CD14-positive monocyte (primary cell): ENCODE data around the gene MRPL32. TPM values are rescaled to one million over a fixed set of nuclear protein-coding genes. Genes with fewer than 3 reads are reported as not detected.

Experiments used
- DNase-seq, 3 donors: peaks; one replicate each; pipeline ENCODE4 v3.0.0-alpha.2; 2011 to 2022
- H2AFZ ChIP-seq: 2 replicates; pipeline ENCODE4 v1.6.0; 2012; ENCODE audit warnings: mild to moderate bottlenecking, low read depth, low read length, inconsistent platforms; ENCODE audit not compliant: insufficient read depth, poor library complexity, severe bottlenecking
- H3K27ac ChIP-seq, 2 donors: 1 replicate in 1 of 2; 2 replicates in 1 of 2; pipeline ENCODE4 v1.5.1; 2012 to 2013; ENCODE audit warnings: low read length in 2 of 2, control low read depth in 1 of 2, inconsistent platforms in 1 of 2, low read depth in 1 of 2, mild to moderate bottlenecking in 1 of 2
- H3K27me3 ChIP-seq, 2 donors: one replicate each; pipeline versions ENCODE4 v1.6.0 to v1.6.1; 2011 to 2013; ENCODE audit warnings: low read length in 2 of 2; ENCODE audit not compliant: control insufficient read depth in 2 of 2, insufficient read depth in 2 of 2
- H3K36me3 ChIP-seq, 2 donors: replicated peaks in 1 of 2; 1 replicate in 1 of 2; 2 replicates in 1 of 2; pipeline versions ENCODE4 v1.5.1 to v1.6.1; 2012 to 2013; ENCODE audit warnings: low read length in 2 of 2, control low read depth in 1 of 2, inconsistent platforms in 1 of 2, mild to moderate bottlenecking in 1 of 2; ENCODE audit not compliant: insufficient read depth in 2 of 2, control insufficient read depth in 1 of 2
- H3K4me1 ChIP-seq, 2 donors: 1 replicate in 1 of 2; 2 replicates in 1 of 2; pipeline versions ENCODE4 v1.5.1 to v1.6.1; 2012 to 2013; ENCODE audit warnings: low read length in 2 of 2, control low read depth in 1 of 2, inconsistent platforms in 1 of 2, mild to moderate bottlenecking in 1 of 2, moderate library complexity in 1 of 2; ENCODE audit not compliant: insufficient read depth in 2 of 2, control insufficient read depth in 1 of 2
- H3K4me2 ChIP-seq: replicated peaks from 2 replicates; pipeline ENCODE3; 2012; ENCODE audit warnings: low read length, moderate library complexity, mild to moderate bottlenecking; ENCODE audit not compliant: poor library complexity, severe bottlenecking; ENCODE audit errors: extremely low read depth
- H3K4me3 ChIP-seq, 3 experiments: fragments of 200-600 bp in 1 of 3; sonication (generic) in 1 of 3; replicated peaks in 1 of 3; 1 replicate in 2 of 3; 2 replicates in 1 of 3; pipeline ENCODE4 v1.5.1; 2011 to 2013; ENCODE audit warnings: low read length in 3 of 3, mild to moderate bottlenecking in 3 of 3, control low read depth in 2 of 3, low read depth in 2 of 3, inconsistent platforms in 1 of 3, moderate library complexity in 1 of 3
- H3K79me2 ChIP-seq: 2 replicates; pipeline ENCODE4 v1.6.0; 2012; ENCODE audit warnings: mild to moderate bottlenecking, control low read depth, inconsistent platforms, low read length, moderate library complexity; ENCODE audit not compliant: insufficient read depth
- H3K9ac ChIP-seq: 2 replicates; pipeline ENCODE4 v1.6.0; 2017; ENCODE audit warnings: low read length, mild to moderate bottlenecking; ENCODE audit not compliant: insufficient read depth, poor library complexity, severe bottlenecking
- H3K9me3 ChIP-seq, 2 donors: replicated peaks in 1 of 2; 1 replicate in 1 of 2; 2 replicates in 1 of 2; pipeline versions ENCODE4 v1.5.1 to v1.6.1; 2012 to 2013; ENCODE audit warnings: low read length in 2 of 2, control low read depth in 1 of 2; ENCODE audit not compliant: control insufficient read depth in 1 of 2, insufficient read depth in 1 of 2
- H4K20me1 ChIP-seq: 2 replicates; pipeline ENCODE4 v1.6.0; 2012; ENCODE audit warnings: mild to moderate bottlenecking, low read length, control low read depth, moderate library complexity; ENCODE audit not compliant: insufficient read depth
- H3K27ac Mint-ChIP-seq, 7 donors: one replicate each; pipeline ENCODE4 v1.8.0; 2020; ENCODE audit warnings: mild to moderate bottlenecking in 7 of 7, mixed read lengths in 7 of 7, moderate library complexity in 6 of 7, inconsistent platforms in 2 of 7
- H3K27me3 Mint-ChIP-seq, 3 donors: one replicate each; pipeline ENCODE4 v1.8.0; 2021 to 2022; ENCODE audit warnings: low read depth in 3 of 3, mild to moderate bottlenecking in 3 of 3, mixed read lengths in 3 of 3, moderate library complexity in 3 of 3, inconsistent platforms in 1 of 3
- H3K36me3 Mint-ChIP-seq, 2 donors: one replicate each; pipeline ENCODE4 v1.8.0; 2020; ENCODE audit warnings: mixed read lengths in 2 of 2, inconsistent platforms in 1 of 2, mild to moderate bottlenecking in 1 of 2
- H3K4me1 Mint-ChIP-seq: one replicate; pipeline ENCODE4 v1.8.0; 2020; ENCODE audit warnings: mild to moderate bottlenecking, mixed read lengths
- H3K4me3 Mint-ChIP-seq, 2 donors: one replicate each; pipeline ENCODE4 v1.8.0; 2020; ENCODE audit warnings: mild to moderate bottlenecking in 2 of 2, mixed read lengths in 2 of 2, moderate library complexity in 1 of 2
- H3K9me3 Mint-ChIP-seq, 7 donors: one replicate each; pipeline ENCODE4 v1.8.0; 2020 to 2022; ENCODE audit warnings: mixed read lengths in 7 of 7, mild to moderate bottlenecking in 6 of 7, moderate library complexity in 6 of 7, inconsistent platforms in 2 of 7
- WGBS: methylation state at CpG from one replicate; pipeline ENCODE4 v1.1.5; 2013; ENCODE audit warnings: missing lambda C conversion rate; ENCODE audit not compliant: insufficient coverage; 5-methylcytosine and 5-hydroxymethylcytosine counted together
- intact Hi-C, 2 donors: fragments of 100-400 bp; cut with micrococcal nuclease; formaldehyde crosslinking; loops; one replicate each; pipeline versions ENCODE4 v1.15.0 to v1.15.1; 2023
- polyA plus RNA-seq, 3 donors: library from polyadenylated mRNA; depleted of rRNA in 1 of 3; unstranded in 2 of 3; stranded (reverse) in 1 of 3; fragments of 300-500 nt in 2 of 3; fragments of >200 nt in 1 of 3; fragmentation: Illumina TruSeq in 2 of 3; gene quantifications; 1 replicate in 2 of 3; 2 replicates in 1 of 3; pipeline ENCODE4 v1.2.3, GENCODE V29; 2012 to 2021
- TF ChIP-seq, protein P1 (sequence below): fragments of 200-600 bp; IDR thresholded peaks from one replicate; pipeline ENCODE4 v1.8.0; 2022; ENCODE audit warnings: antibody characterized with exemption, mild to moderate bottlenecking

MRPL32 gene
- polyA plus RNA-seq, 3 donors: 23.4 to 49.6 (median 39.5) TPM

DNA sequence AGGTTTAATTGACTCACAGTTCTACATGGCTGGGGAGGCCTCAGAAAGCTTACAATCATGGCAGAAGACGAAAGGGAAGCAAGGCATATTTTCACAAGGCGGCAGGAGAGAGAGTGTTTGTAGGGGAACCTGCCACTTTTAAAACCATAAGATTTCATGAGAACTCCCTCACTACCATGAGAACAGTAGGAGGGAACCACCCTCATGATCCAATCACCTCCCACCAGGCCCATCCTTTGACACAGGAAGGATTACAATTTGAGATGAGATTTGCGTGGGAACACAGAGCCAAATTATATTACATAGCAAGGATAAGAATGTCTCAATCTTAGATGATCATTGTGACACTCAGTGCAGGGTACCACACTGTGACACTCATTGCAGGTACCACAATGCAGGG is 44.2 kb downstream of the MRPL32 start:
- peaks cover 0 to 10% (median 3%) of the 10 kb centered on the region in 7 donors for H3K9me3 Mint-ChIP-seq
- Histone ChIP-seq H3K9ac (no peak overlapping the region), H3K4me2 (no peak overlapping the region), H3K4me3 (no peak overlapping the region), H3K79me2 (no peaks in the 10 kb centered on the region), H3K27me3 (no peaks in the 10 kb centered on the region), H3K36me3 (no peaks in the 10 kb centered on the region), H2AFZ (no peak overlapping the region), H3K27ac (no peak overlapping the region), H3K4me1 (no peaks in the 10 kb centered on the region), H3K9me3 (no peaks in the 10 kb centered on the region), H4K20me1 (no peaks in the 10 kb centered on the region)
- no peak for DNase-seq
- H3K4me1 Mint-ChIP-seq: no peaks in the 10 kb centered on the region
- TF ChIP-seq, protein P1, sequence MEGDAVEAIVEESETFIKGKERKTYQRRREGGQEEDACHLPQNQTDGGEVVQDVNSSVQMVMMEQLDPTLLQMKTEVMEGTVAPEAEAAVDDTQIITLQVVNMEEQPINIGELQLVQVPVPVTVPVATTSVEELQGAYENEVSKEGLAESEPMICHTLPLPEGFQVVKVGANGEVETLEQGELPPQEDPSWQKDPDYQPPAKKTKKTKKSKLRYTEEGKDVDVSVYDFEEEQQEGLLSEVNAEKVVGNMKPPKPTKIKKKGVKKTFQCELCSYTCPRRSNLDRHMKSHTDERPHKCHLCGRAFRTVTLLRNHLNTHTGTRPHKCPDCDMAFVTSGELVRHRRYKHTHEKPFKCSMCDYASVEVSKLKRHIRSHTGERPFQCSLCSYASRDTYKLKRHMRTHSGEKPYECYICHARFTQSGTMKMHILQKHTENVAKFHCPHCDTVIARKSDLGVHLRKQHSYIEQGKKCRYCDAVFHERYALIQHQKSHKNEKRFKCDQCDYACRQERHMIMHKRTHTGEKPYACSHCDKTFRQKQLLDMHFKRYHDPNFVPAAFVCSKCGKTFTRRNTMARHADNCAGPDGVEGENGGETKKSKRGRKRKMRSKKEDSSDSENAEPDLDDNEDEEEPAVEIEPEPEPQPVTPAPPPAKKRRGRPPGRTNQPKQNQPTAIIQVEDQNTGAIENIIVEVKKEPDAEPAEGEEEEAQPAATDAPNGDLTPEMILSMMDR: no peak
- no peak overlapping the region for H3K4me3 Mint-ChIP-seq
- intact Hi-C loops: no loop called here
- WGBS: 100% methylated on average over 1 of the region's 3 CpGs
- peaks cover 0 to 6% (median 4%) of the 10 kb centered on the region in 3 donors for H3K27me3 Mint-ChIP-seq
- H3K36me3 Mint-ChIP-seq: no peaks in the 10 kb centered on the region
- no peak overlapping the region for H3K27ac Mint-ChIP-seq

- peaks cover 0 to 6% (median 4%) of the 10 kb centered on the region in 3 donors for H3K27me3 Mint-ChIP-seq
- no peak overlapping the region for H3K27ac Mint-ChIP-seq
- H3K27ac ChIP-seq: no peak overlapping the region
- no peaks in the 10 kb centered on the region for H3K79me2 ChIP-seq
- H3K9ac ChIP-seq: no peak overlapping the region
- intact Hi-C loops: no loop called here
- peaks cover 0 to 7% (median 3%) of the 10 kb centered on the region in 7 donors for H3K9me3 Mint-ChIP-seq
- DNase-seq: no peak
- no peak overlapping the region for H2AFZ ChIP-seq
- H3K4me2 ChIP-seq: no peak overlapping the region
- H3K36me3 ChIP-seq: no peaks in the 10 kb centered on the region
- TF ChIP-seq, protein P1: no peak
- no peak overlapping the region for H3K4me3 Mint-ChIP-seq
- no peaks in the 10 kb centered on the region for H3K27me3 ChIP-seq
- no peaks in the 10 kb centered on the region for H3K9me3 ChIP-seq
- no peaks in the 10 kb centered on the region for H3K4me1 Mint-ChIP-seq
- no peaks in the 10 kb centered on the region for H3K36me3 Mint-ChIP-seq
- no peaks in the 10 kb centered on the region for H4K20me1 ChIP-seq
- no peak overlapping the region for H3K4me3 ChIP-seq
- no peaks in the 10 kb centered on the region for H3K4me1 ChIP-seq
These were observed 46.3 kb downstream of the MRPL32 start for GRCh38 chr7:42978496-42978895.
